Panc1 (cell line): ENCODE results near the gene LRRC8E. TPM values are rescaled to one million over a fixed set of nuclear protein-coding genes. Genes with fewer than 3 reads are reported as not detected.
A peak's percentile ranks its signal among the peaks of the same experiment; 100 is the strongest.

Source experiments
- ATAC-seq: fragments of 200-7000 bp; cut with Tn5 transposase; 2 replicates; pipeline ENCODE4 v1.9.1; 2020; ENCODE audit warnings: mild to moderate bottlenecking, moderate library complexity
- BruUV-seq: library from RNA; stranded (reverse); fragments of 400-500 nt; replicated peaks from 2 replicates; lab custom pipeline; 2021; lab: Mats Ljungman, UMichigan
- CTCF ChIA-PET: fragments of 300-600 bp; sonication (Branson Sonifier 250); formaldehyde crosslinking; loops from one replicate; lab custom pipeline; 2022; ENCODE audit warnings: antibody characterized with exemption; lab: Charles Lee
- POLR2A ChIA-PET: fragments of 300-600 bp; sonication (Branson Sonifier 250); formaldehyde crosslinking; loops from one replicate; lab custom pipeline; 2022; ENCODE audit warnings: antibody characterized with exemption; lab: Charles Lee
- DNase-seq: peaks from one replicate; pipeline ENCODE4 v3.0.0-alpha.2; 2010; ENCODE audit warnings: low read depth, low spot score
- H3K27ac ChIP-seq: 2 replicates; pipeline ENCODE4 v1.5.1; 2011; ENCODE audit warnings: mild to moderate bottlenecking, low read length, inconsistent platforms
- H3K27me3 ChIP-seq: fragments of 200-500 bp; sonication (Bioruptor generic); 2 replicates; pipeline ENCODE4 v1.6.0; 2014; ENCODE audit warnings: low read length, inconsistent platforms; ENCODE audit not compliant: control insufficient read depth, insufficient read depth
- H3K36me3 ChIP-seq: fragments of 200-500 bp; sonication (Bioruptor generic); 2 replicates; pipeline ENCODE4 v1.5.1; 2014; ENCODE audit warnings: inconsistent platforms, mild to moderate bottlenecking, low read length, moderate library complexity; ENCODE audit not compliant: control insufficient read depth, insufficient read depth
- H3K4me1 ChIP-seq: 2 replicates; pipeline ENCODE4 v1.5.1; 2011; ENCODE audit warnings: inconsistent platforms, mild to moderate bottlenecking, low read length, moderate library complexity; ENCODE audit not compliant: control insufficient read depth, insufficient read depth
- H3K4me3 ChIP-seq, 2 experiments: 2 replicates each; pipeline ENCODE4 v1.5.1; 2011 to 2012; ENCODE audit warnings: low read depth in 2 of 2, low read length in 2 of 2, mild to moderate bottlenecking in 2 of 2, inconsistent platforms in 1 of 2, moderate library complexity in 1 of 2
- H3K9me3 ChIP-seq: fragments of 200-500 bp; sonication (Bioruptor generic); 2 replicates; pipeline ENCODE4 v1.5.1; 2014; ENCODE audit warnings: low read depth, mild to moderate bottlenecking, inconsistent platforms, low read length, moderate library complexity; ENCODE audit not compliant: control insufficient read depth, insufficient read depth
- CTCF ChIP-seq: fragments of 450-650 bp; IDR thresholded peaks from 2 replicates; pipeline ENCODE4 v1.5.1; 2017; ENCODE audit warnings: mild to moderate bottlenecking
- POLR2AphosphoS5 ChIP-seq: IDR thresholded peaks from 2 replicates; pipeline ENCODE4 v1.6.1; 2012; ENCODE audit warnings: mild to moderate bottlenecking, low read depth, low read length, moderate library complexity
- SIN3A ChIP-seq: IDR thresholded peaks from 2 replicates; pipeline ENCODE4 v1.6.1; 2012; ENCODE audit warnings: low read depth, mild to moderate bottlenecking, low read length, moderate library complexity, borderline replicate concordance; ENCODE audit not compliant: insufficient read depth
- TCF7L2 ChIP-seq: IDR thresholded peaks from 2 replicates; pipeline ENCODE4 v1.6.1; 2011; ENCODE audit warnings: mild to moderate bottlenecking, low read depth, low read length, inconsistent platforms
- in situ Hi-C: cut with HindIII; loops from 2 replicates; pipeline ENCODE4 v1.10.0; 2016; ENCODE audit warnings: low sequenced_read_pairs, low pct_unique_long_range_greater_than_20kb
- intact Hi-C: fragments of 100-400 bp; cut with micrococcal nuclease; formaldehyde crosslinking; loops from one replicate; pipeline ENCODE4 v1.10.0; 2022; ENCODE audit not compliant: unreplicated experiment
- total RNA-seq: library from RNA; stranded (reverse); gene quantifications from one replicate; pipeline ENCODE4 v1.2.1, GENCODE V29; 2021; ENCODE audit not compliant: unreplicated experiment
- TF ChIP-seq, protein P1 (sequence below), 2 experiments: IDR thresholded peaks; 2 replicates each; pipeline ENCODE4 v1.6.1; 2011 to 2012; ENCODE audit warnings: low read depth in 2 of 2, control low read depth in 1 of 2, low read length in 1 of 2, mild to moderate bottlenecking in 1 of 2, moderate library complexity in 1 of 2; ENCODE audit not compliant: insufficient read depth in 1 of 2

LRRC8E gene
- total RNA-seq, 1 experiment from 2014 or later: 5.0 TPM

- no TSS peak for BruUV-seq
- Histone ChIP-seq H3K9me3 (no peaks in the 10 kb centered on the region), H3K4me3 (no peak overlapping the region), H3K4me1 (peaks cover 10% of the 10 kb centered on the region), H3K36me3 (no peaks in the 10 kb centered on the region), H3K27me3 (no peaks in the 10 kb centered on the region), H3K27ac (no peak overlapping the region)
- DNase-seq: no peak
- no peak for TF ChIP-seq SIN3A
- TF ChIP-seq TCF7L2: no peak
- no peak for TF ChIP-seq POLR2AphosphoS5
- TF ChIP-seq, protein P1, sequence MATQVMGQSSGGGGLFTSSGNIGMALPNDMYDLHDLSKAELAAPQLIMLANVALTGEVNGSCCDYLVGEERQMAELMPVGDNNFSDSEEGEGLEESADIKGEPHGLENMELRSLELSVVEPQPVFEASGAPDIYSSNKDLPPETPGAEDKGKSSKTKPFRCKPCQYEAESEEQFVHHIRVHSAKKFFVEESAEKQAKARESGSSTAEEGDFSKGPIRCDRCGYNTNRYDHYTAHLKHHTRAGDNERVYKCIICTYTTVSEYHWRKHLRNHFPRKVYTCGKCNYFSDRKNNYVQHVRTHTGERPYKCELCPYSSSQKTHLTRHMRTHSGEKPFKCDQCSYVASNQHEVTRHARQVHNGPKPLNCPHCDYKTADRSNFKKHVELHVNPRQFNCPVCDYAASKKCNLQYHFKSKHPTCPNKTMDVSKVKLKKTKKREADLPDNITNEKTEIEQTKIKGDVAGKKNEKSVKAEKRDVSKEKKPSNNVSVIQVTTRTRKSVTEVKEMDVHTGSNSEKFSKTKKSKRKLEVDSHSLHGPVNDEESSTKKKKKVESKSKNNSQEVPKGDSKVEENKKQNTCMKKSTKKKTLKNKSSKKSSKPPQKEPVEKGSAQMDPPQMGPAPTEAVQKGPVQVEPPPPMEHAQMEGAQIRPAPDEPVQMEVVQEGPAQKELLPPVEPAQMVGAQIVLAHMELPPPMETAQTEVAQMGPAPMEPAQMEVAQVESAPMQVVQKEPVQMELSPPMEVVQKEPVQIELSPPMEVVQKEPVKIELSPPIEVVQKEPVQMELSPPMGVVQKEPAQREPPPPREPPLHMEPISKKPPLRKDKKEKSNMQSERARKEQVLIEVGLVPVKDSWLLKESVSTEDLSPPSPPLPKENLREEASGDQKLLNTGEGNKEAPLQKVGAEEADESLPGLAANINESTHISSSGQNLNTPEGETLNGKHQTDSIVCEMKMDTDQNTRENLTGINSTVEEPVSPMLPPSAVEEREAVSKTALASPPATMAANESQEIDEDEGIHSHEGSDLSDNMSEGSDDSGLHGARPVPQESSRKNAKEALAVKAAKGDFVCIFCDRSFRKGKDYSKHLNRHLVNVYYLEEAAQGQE (IDR thresholded peaks at IDR 0.05; ENCODE audit: insufficient read depth in 1 of 2, low read depth in 2 of 2, low read length in 1 of 2): no peak
- TF ChIP-seq CTCF: no peak
- in situ Hi-C loops: no loop called here
- CTCF ChIA-PET: no interaction called here
- ATAC-seq: no peak
- POLR2A ChIA-PET: interaction anchor here (0.7 kb wide), 1 partner anchor 584 kb away, joined by 3 read pairs; no protein-coding TSS in a partner anchor
- intact Hi-C loops: no loop called here
These were observed 24.6 kb downstream of the LRRC8E start for GRCh38 chr19:7912697-7913564.

DNA sequence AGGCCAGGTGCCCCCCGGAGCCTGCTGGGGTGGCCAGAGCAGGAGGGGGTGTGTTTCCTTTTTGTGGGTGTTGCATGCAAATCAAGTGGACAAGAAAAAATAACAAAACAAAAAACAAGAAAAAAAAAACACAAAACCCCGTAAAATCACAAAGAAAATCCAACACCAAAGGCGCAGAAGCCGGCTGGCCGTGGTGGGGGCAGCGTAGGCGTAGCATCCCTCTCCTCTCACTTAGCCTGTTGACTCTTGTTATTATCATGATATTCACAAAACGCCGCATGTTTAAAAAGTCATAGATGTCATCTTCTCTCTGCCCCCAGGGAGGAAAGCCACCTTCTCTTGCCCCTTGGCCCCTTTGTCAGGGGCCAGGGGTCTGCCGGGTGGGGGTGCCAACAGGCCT, 25.3 kb downstream of the LRRC8E start:
- BruUV-seq: TSS peak; percentile 92
- Histone ChIP-seq H3K9me3 (no peaks in the 10 kb centered on the region), H3K4me1 (peaks cover 10% of the 10 kb centered on the region), H3K4me3 (no peak overlapping the region), H3K36me3 (no peaks in the 10 kb centered on the region), H3K27me3 (no peaks in the 10 kb centered on the region), H3K27ac (no peak overlapping the region)
- intact Hi-C loops (no loop called here), in situ Hi-C loops (no loop called here)
- POLR2A ChIA-PET: interaction anchor here (0.7 kb wide), 1 partner anchor 583 kb away, joined by 3 read pairs; no protein-coding TSS in a partner anchor
- no peak for DNase-seq
- CTCF ChIA-PET: no interaction called here
- TF ChIP-seq POLR2AphosphoS5 (peak; percentile 38; the same call in 1 of the 2 replicates), CTCF (no peak)
- no peak for ATAC-seq
